Measurements from ENCODE around the gene RFWD3. TPM values are rescaled to one million over a fixed set of nuclear protein-coding genes. Genes with fewer than 3 reads are reported as not detected.

The RFWD3 gene
- total and polyA plus RNA-seq, 8 donors = 4.1 to 65.6 (median 12.5) TPM

DNA sequence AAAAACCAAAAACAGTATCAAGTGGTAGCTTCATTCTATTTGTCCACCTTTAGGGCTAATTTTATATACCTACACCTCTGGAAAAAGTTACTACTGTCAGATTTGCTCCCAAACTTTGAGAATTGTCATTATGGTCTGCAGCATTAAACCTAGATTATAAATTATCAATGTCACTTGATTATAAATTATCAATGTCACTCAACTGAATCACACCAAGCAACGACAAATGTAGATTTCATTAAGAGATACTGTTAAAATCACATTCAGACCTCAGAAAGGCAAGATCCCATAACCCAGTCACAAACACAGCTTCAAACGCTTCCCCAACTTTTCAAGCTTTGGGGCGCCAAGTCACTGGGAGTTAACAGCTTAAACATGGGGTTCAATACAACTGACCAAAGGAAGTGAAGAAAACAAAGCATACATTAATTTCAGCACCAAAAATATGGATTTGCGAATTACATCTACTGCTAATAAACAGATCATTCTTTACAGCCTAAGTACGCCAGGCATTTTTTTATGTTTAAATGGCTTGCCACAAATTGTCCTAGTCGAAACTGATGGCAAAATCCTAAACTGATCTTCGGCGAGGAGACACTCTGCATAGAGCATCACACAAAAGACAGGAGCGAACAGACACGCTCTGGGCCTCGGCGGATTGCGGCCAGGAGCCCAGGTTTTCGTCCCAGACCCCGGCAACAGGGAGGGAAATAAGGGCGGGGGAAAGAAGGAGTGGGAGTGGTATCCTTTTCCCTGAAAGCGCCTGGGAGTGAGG is 60.7 kb downstream of the RFWD3 start:
- H3K27me3 ChIP-seq = no peaks in the 10 kb centered on the region
- H3K9me3 ChIP-seq = no peaks in the 10 kb centered on the region
- DNase-seq = no peak
- peak overlapping the region; percentile 93 to 100 (median 97) for H3K27ac ChIP-seq
- H3K4me3 ChIP-seq = peak overlapping the region; percentile 82 to 94 (median 90)
- WGBS, 5 donors = 1 to 3% (median 2%) methylated on average over 16 to 17 of the region's 17 CpGs
- TF ChIP-seq POLR2A (IDR thresholded peaks at IDR 0.05) = no peak
- TF ChIP-seq EP300 (IDR thresholded peaks at IDR 0.05) = no peak
- no peak for TF ChIP-seq CTCF (IDR thresholded peaks at IDR 0.05)
- TF ChIP-seq POLR2AphosphoS5 (IDR thresholded peaks at IDR 0.05) = no peak
- H3K4me1 ChIP-seq = peaks cover 23 to 59% (median 51%) of the 10 kb centered on the region in 4 donors
- intact Hi-C loops (cut with DNase I; ENCODE audit: low total_unique reads) = no loop called here
- no peaks in the 10 kb centered on the region for H3K36me3 ChIP-seq

DNA sequence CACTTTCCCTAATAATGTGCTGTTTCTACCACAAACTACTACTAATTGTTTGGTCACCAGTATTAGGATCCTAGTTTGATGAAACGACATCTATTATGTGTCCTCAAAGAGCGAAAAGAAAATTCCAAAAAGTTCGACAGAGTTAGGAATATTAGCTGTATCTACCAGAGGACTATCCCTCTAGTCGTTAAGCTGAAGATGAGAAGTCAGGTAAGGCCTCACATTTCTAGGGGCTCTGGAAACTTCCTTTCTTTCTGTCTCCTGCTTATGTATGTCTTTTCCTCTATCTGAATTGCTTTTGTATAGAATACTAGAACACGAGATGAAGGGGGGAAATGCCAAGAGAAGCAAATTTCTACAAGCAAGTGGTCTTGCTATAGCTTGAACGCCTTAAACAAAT is 61.3 kb downstream of the RFWD3 start:
- 36 to 48% (median 41%) methylated on average over 6 of the region's 6 CpGs for WGBS, 5 donors
- TF ChIP-seq CTCF (IDR thresholded peaks at IDR 0.05) (no peak), POLR2AphosphoS5 (IDR thresholded peaks at IDR 0.05) (no peak)
- Histone ChIP-seq H3K9me3 (no peaks in the 10 kb centered on the region), H3K27me3 (no peaks in the 10 kb centered on the region), H3K4me3 (peak overlapping the region; percentile 82 to 94 (median 90)), H3K27ac (peak overlapping the region in 1 of 5 donors; percentile 97), H3K36me3 (no peaks in the 10 kb centered on the region), H3K4me1 (peaks cover 23 to 65% (median 54%) of the 10 kb centered on the region in 4 donors)
- no peak for DNase-seq
- intact Hi-C loops (cut with DNase I; ENCODE audit: low total_unique reads) = no loop called here

GRCh38 chr16:74603848-74604247 is 62.8 kb downstream of the RFWD3 start:
- H3K36me3 ChIP-seq = peaks cover 0 to 4% (median 0%) of the 10 kb centered on the region in 4 donors
- H3K27me3 ChIP-seq = no peaks in the 10 kb centered on the region
- no peak for DNase-seq
- peaks cover 23 to 71% (median 56%) of the 10 kb centered on the region in 4 donors for H3K4me1 ChIP-seq
- H3K9me3 ChIP-seq = no peaks in the 10 kb centered on the region
- intact Hi-C loops (cut with DNase I; ENCODE audit: low total_unique reads) = no loop called here
- TF ChIP-seq CTCF (IDR thresholded peaks at IDR 0.05) = no peak
- TF ChIP-seq POLR2AphosphoS5 (IDR thresholded peaks at IDR 0.05) = no peak
- no peak for TF ChIP-seq POLR2A (IDR thresholded peaks at IDR 0.05)
- no peak for TF ChIP-seq EP300 (IDR thresholded peaks at IDR 0.05)
- WGBS, 5 donors = 63 to 70% (median 65%) methylated on average over 4 of the region's 4 CpGs
- H3K4me3 ChIP-seq = no peak overlapping the region
- no peak overlapping the region for H3K27ac ChIP-seq

DNA sequence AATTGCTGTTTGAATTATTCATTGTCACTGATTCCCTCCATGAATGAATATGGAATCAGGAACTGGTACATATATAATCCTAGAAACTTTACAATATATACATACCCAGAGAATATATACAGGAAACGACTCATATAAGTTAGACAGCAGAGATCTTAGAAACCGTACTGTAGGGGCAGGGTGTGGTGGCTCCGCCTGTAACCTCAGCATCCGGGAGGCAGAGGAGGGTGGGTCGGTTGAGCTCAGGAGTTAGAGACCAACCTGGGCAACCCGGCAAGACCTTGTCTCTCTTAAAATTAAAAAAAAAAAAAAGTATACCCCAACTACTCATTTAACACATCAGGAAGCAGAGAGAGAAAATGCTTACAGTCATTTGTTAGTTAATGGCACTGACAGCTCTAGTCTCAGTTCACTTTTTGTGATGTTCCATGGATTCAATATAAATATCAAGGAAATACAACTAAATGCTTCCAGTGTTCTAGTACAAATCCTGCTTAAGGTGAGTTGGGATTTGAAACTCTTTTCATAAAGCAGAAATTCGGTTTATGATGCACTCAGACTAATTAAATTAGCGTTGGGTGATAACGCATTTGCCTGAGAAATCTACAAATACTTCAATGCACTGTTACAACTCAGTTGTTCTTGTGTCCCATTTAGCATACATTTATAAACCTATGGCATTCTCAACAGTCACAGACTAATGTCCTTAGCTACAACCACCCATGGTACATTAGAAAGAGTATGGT is 65.4 kb downstream of the RFWD3 start:
- Histone ChIP-seq H3K9me3 (no peaks in the 10 kb centered on the region), H3K36me3 (peaks cover 0 to 18% (median 14%) of the 10 kb centered on the region in 4 donors), H3K4me3 (no peak overlapping the region), H3K27ac (no peak overlapping the region), H3K4me1 (peaks cover 18 to 63% (median 51%) of the 10 kb centered on the region in 4 donors), H3K27me3 (no peaks in the 10 kb centered on the region)
- TF ChIP-seq EP300 (IDR thresholded peaks at IDR 0.05) (no peak), CTCF (IDR thresholded peaks at IDR 0.05) (no peak), POLR2A (IDR thresholded peaks at IDR 0.05) (no peak), POLR2AphosphoS5 (IDR thresholded peaks at IDR 0.05) (no peak)
- intact Hi-C loops (cut with DNase I; ENCODE audit: low total_unique reads) = no loop called here
- WGBS, 5 donors = 33 to 39% (median 38%) methylated on average over 9 of the region's 9 CpGs
- peak in 1 of 2 donors; percentile 67 for DNase-seq

Data from stomach (tissue), 9 donors.